Psoas muscle (tissue), 8 donors: Measurements from ENCODE around the gene LKAAEAR1. TPM values are rescaled to one million over a fixed set of nuclear protein-coding genes. Genes with fewer than 3 reads are reported as not detected.

ENCODE experiments used
- ATAC-seq, 4 donors: fragments of 200-7000 bp; cut with Tn5 transposase; one replicate each; pipeline ENCODE4 v1.9.1; 2020; ENCODE audit warnings: moderate library complexity in 3 of 4, mild to moderate bottlenecking in 2 of 4
- DNase-seq, 2 donors: peaks; one replicate each; pipeline ENCODE4 v3.0.0-alpha.2; 2020
- H3K27ac ChIP-seq: fragments of 200-600 bp; one replicate; pipeline ENCODE4 v1.8.0; 2022
- H3K27me3 ChIP-seq, 3 donors: fragments of 200-600 bp in 1 of 3; one replicate each; pipeline versions ENCODE4 v1.6.1 to v1.8.0; 2013 to 2022; ENCODE audit warnings: low read length in 2 of 3, mild to moderate bottlenecking in 2 of 3, moderate library complexity in 1 of 3; ENCODE audit not compliant: insufficient read depth in 3 of 3
- H3K36me3 ChIP-seq, 2 donors: fragments of 200-600 bp in 1 of 2; one replicate each; pipeline versions ENCODE4 v1.6.1 to v1.8.0; 2013 to 2022; ENCODE audit warnings: low read depth in 1 of 2, mild to moderate bottlenecking in 1 of 2, moderate library complexity in 1 of 2; ENCODE audit not compliant: insufficient read depth in 1 of 2
- H3K4me1 ChIP-seq: fragments of 200-600 bp; one replicate; pipeline ENCODE4 v1.8.0; 2022
- H3K4me3 ChIP-seq: fragments of 200-600 bp; one replicate; pipeline ENCODE4 v1.8.0; 2022; ENCODE audit warnings: mild to moderate bottlenecking
- H3K9me3 ChIP-seq: fragments of 200-600 bp; one replicate; pipeline ENCODE4 v1.8.0; 2022
- WGBS, 3 donors: extraction: QIAGEN DNeasy Blood & Tissue Kit; methylation state at CpG; one replicate each; pipeline versions ENCODE4 v1.1.6 to v1.1.7; 2013; 5-methylcytosine and 5-hydroxymethylcytosine counted together
- intact Hi-C, 2 donors: fragments of 100-400 bp; cut with DNase I; formaldehyde crosslinking; loops; one replicate each; pipeline versions ENCODE4 v1.11.0 to v1.14.2; 2022
- polyA plus RNA-seq, 3 donors: library from polyadenylated mRNA; stranded (reverse); fragments of 200-250 nt; gene quantifications; one replicate each; pipeline ENCODE4 v1.2.3, GENCODE V29; 2013
- total RNA-seq, 4 donors: library from RNA; stranded (reverse); fragmentation: NEBNext Ultra II Directional in 2 of 4; extraction: Animal tissue kit (Norgen Biotek cat#: 25700) in 2 of 4; gene quantifications; one replicate each; pipeline versions ENCODE4 v1.2.1 to v1.2.4, GENCODE V29; 2021 to 2023
- TF ChIP-seq, protein P1 (sequence below): fragments of 200-600 bp; IDR thresholded peaks from one replicate; pipeline ENCODE4 v1.8.0; 2022; ENCODE audit warnings: antibody characterized with exemption
- donor health status: healthy with polysubstance abuse.
- donor health status: DM: no; HTN: no; CAD: no; lungs with moderate emphysema.
- donor health status: Bipolar disorder and iron deficiency.
- donor health status: healthy.
- donor health status: DM: yes; HTN: yes; CAD: no.
- donor health status: DM: no; HTN: no; CAD: no.
- donor health status: DM: no; HTN: no; CAD: no.
- donor health status: DM: yes; HTN: yes; CAD: no.

The LKAAEAR1 gene
- total and polyA plus RNA-seq, 7 donors, result not detected

DNA sequence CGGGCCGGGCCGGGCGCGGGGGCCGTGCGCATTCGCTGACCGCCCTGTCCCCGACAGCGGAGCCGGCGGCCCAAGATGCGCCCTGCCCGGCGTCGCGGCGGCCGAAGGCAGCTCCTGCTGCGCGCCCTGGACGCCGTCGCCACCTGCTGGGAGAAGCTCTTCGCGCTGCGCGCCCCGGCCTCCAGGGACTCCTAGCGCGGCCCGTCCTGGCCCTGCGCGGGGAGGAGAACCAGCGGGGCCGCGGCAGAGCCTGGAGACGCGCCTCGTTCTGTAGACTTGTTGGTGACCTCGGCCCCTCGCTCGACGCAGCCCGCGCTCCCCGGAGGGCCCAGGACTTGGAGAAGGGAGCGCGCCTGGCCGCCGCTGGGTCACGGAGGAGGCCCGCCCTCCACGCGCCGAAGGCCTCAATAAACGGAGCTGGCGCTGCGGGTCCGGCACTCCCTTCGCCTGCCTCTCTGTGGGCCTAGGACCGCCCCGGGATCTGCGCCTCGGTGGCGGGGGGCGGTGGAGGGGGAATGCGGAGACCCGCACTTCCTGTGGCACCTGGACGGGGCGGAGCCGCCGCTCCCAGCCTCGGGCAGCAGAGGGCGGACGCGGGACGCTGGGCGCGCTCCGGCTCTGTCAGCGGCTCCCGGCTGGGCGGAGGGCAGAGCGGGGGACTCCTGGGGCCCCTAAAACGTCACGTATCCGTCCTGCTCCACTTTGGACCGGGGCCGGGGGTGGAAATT is 45.5 kb downstream of the LKAAEAR1 start:
- H3K4me1 ChIP-seq, result peaks cover 10% of the 10 kb centered on the region
- H3K27ac ChIP-seq, result peak overlapping the region; percentile 67
- H3K36me3 ChIP-seq, result peaks cover 0 to 16% of the 10 kb centered on the region in 2 donors
- H3K27me3 ChIP-seq, result peaks cover 0 to 71% (median 21%) of the 10 kb centered on the region in 3 donors
- H3K9me3 ChIP-seq, result no peaks in the 10 kb centered on the region
- TF ChIP-seq, protein P1, sequence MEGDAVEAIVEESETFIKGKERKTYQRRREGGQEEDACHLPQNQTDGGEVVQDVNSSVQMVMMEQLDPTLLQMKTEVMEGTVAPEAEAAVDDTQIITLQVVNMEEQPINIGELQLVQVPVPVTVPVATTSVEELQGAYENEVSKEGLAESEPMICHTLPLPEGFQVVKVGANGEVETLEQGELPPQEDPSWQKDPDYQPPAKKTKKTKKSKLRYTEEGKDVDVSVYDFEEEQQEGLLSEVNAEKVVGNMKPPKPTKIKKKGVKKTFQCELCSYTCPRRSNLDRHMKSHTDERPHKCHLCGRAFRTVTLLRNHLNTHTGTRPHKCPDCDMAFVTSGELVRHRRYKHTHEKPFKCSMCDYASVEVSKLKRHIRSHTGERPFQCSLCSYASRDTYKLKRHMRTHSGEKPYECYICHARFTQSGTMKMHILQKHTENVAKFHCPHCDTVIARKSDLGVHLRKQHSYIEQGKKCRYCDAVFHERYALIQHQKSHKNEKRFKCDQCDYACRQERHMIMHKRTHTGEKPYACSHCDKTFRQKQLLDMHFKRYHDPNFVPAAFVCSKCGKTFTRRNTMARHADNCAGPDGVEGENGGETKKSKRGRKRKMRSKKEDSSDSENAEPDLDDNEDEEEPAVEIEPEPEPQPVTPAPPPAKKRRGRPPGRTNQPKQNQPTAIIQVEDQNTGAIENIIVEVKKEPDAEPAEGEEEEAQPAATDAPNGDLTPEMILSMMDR, result peak; percentile 60
- peak overlapping the region; percentile 67 for H3K4me3 ChIP-seq
- peak; percentile 73 to 85 for DNase-seq
- peak; percentile 81 to 88 (median 84) for ATAC-seq
- 0 to 1% (median 1%) methylated on average over 53 to 91 of the region's 91 CpGs for WGBS, 3 donors
- intact Hi-C loops, result loop anchor here (1.0 to 5.0 kb wide), 2 partner anchors 82 to 84 kb away; no protein-coding TSS in a partner anchor

DNA sequence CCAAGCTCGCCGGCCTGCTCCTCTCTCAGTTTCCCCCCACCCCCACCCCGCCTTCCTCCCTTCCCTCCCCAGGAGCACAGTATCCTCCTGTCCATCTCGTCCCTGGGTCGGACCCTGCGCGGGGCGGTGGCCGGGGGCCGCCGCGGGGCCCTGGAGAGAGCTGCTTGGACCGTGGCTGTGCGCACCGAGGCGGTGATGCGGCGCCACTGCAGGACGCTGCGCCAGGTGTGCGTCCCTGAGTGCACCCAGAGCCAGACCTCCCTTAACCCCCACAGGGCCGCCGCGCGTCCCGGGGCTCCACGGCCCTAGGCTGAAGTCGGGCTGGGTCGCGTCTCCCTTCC is 46.0 kb downstream of the LKAAEAR1 start:
- TF ChIP-seq, protein P1, result no peak
- peak overlapping the region; percentile 67 for H3K27ac ChIP-seq
- H3K4me3 ChIP-seq, result peak overlapping the region; percentile 67
- WGBS, 3 donors, result 0 to 2% (median 1%) methylated on average over 21 to 30 of the region's 30 CpGs
- ATAC-seq (peak in 3 of 4 donors; percentile 3 to 13 (median 5)), DNase-seq (no peak)
- H3K27me3 ChIP-seq, result peaks cover 0 to 66% (median 21%) of the 10 kb centered on the region in 3 donors
- H3K9me3 ChIP-seq, result no peaks in the 10 kb centered on the region
- intact Hi-C loops, result loop anchor here in 1 of 2 donors (5.0 kb wide), 1 partner anchor 84 kb away; no protein-coding TSS in a partner anchor
- peaks cover 0 to 21% of the 10 kb centered on the region in 2 donors for H3K36me3 ChIP-seq
- H3K4me1 ChIP-seq, result peaks cover 10% of the 10 kb centered on the region

DNA sequence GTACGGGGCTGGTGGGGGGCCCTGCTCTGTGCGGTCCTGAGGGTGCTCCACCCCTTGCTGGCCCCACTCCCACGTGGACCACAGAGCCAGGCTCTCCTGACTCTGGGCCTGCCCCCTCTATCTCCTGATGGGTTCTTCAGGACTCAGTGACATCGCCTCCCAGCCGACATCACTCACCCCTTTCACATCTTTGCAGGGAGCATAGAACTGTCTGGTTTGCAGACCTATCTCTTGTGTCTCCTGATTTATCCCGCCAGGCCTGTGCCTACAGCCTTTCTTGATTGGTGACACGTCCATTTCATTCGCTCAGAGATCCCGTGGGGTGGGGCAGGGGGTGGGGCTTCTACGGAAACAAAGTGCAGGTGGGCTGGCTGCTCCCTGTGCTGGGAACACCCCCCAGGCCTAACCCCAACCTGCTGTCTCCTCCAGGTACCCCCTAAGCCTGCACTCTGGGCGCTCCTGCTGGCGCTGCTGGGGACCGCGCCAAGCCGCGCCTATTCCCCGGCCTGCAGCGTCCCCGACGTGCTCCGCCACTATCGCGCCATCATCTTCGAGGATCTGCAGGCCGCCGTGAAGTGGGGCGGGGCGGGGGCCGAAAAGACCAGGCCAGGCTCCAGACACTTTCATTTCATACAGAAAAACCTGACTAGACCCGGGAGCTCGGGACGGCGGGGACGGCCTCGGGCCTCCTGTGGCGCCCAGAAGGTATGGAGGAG is 46.5 kb downstream of the LKAAEAR1 start:
- H3K27me3 ChIP-seq, result peaks cover 0 to 62% (median 21%) of the 10 kb centered on the region in 3 donors
- intact Hi-C loops, result loop anchor here in 1 of 2 donors (5.0 kb wide), 1 partner anchor 85 kb away; no protein-coding TSS in a partner anchor
- H3K9me3 ChIP-seq, result no peaks in the 10 kb centered on the region
- peaks cover 0 to 26% of the 10 kb centered on the region in 2 donors for H3K36me3 ChIP-seq
- DNase-seq, result no peak
- H3K4me3 ChIP-seq, result peak overlapping the region; percentile 67
- TF ChIP-seq, protein P1, result no peak
- 7 to 8% (median 7%) methylated on average over 35 to 36 of the region's 36 CpGs for WGBS, 3 donors
- no peak overlapping the region for H3K27ac ChIP-seq
- peaks cover 10% of the 10 kb centered on the region for H3K4me1 ChIP-seq
- no peak for ATAC-seq

DNA sequence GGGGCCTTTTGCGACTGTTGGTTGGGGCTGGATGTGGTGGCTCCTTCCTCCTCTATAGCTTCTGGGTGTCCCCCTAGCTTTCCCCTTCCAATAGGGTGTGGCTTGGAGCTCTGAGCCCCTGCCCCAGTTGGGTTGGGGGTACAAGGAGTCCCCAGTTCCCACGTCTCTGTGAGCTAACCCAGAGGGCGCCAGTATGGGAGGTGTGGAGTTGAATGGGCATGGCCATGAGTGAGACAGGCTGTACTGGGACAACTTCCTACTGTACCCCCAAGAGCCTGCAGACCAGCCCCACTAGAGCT is 47.0 kb downstream of the LKAAEAR1 start:
- no peak overlapping the region for H3K4me3 ChIP-seq
- no peak for DNase-seq
- intact Hi-C loops, result loop anchor here in 1 of 2 donors (5.0 kb wide), 1 partner anchor 85 kb away; no protein-coding TSS in a partner anchor

More for the DNA sequence above, 47.0 kb downstream of the LKAAEAR1 start:
- Histone ChIP-seq H3K9me3 (no peaks in the 10 kb centered on the region), H3K4me1 (peaks cover 10% of the 10 kb centered on the region), H3K27ac (no peak overlapping the region), H3K36me3 (peaks cover 0 to 32% of the 10 kb centered on the region in 2 donors), H3K27me3 (peaks cover 0 to 59% (median 17%) of the 10 kb centered on the region in 3 donors)
- WGBS, 3 donors, result 64 to 68% (median 66%) methylated on average over 3 of the region's 3 CpGs
- ATAC-seq, result no peak
- TF ChIP-seq, protein P1, result no peak
